Sigmoid colon (tissue), 4 donors: ENCODE measurements around the gene LY86.

Source experiments
- EP300 ChIP-seq, 4 donors: sonication (generic); formaldehyde crosslinking; IDR thresholded peaks; one replicate each; pipeline ENCODE4 v1.6.1; 2017; ENCODE audit warnings: antibody characterized with exemption in 4 of 4
- POLR2A ChIP-seq, 2 donors: fragments of 450-650 bp; IDR thresholded peaks; one replicate each; pipeline ENCODE4 v1.6.1; 2016; ENCODE audit warnings: antibody characterized with exemption in 2 of 2, mild to moderate bottlenecking in 2 of 2, moderate library complexity in 2 of 2
- POLR2AphosphoS5 ChIP-seq, 4 donors: sonication (generic); formaldehyde crosslinking; IDR thresholded peaks; one replicate each; pipeline ENCODE4 v1.6.1; 2017; ENCODE audit warnings: antibody characterized with exemption in 4 of 4
- TF ChIP-seq, protein P1 (sequence below), 4 experiments: fragments of 450-650 bp in 3 of 4; fragments of 200-600 bp in 1 of 4; IDR thresholded peaks; one replicate each; pipeline ENCODE4 v1.5.1; 2016 to 2019; ENCODE audit warnings: antibody characterized with exemption in 4 of 4, mild to moderate bottlenecking in 3 of 4, moderate library complexity in 2 of 4

DNA sequence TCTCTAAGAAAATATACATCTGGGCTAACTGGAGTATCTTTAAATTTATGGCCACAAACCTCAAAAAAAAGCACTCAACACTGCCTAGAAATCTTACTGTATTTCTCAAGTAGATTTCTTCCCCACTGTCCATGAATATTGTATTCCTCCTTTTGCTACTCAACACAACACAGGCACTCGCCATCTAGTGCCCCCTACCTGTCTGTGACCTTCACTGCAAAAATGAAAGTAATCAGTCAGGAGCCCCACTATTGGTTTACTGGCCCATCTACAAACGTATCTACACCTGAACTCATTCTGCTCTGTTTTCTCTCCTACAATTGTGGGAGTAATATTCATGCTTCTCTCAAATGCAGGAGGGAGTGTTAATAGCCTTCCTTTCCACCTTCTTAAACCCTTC, 58.3 kb downstream of the LY86 start:
- TF ChIP-seq, protein P1, sequence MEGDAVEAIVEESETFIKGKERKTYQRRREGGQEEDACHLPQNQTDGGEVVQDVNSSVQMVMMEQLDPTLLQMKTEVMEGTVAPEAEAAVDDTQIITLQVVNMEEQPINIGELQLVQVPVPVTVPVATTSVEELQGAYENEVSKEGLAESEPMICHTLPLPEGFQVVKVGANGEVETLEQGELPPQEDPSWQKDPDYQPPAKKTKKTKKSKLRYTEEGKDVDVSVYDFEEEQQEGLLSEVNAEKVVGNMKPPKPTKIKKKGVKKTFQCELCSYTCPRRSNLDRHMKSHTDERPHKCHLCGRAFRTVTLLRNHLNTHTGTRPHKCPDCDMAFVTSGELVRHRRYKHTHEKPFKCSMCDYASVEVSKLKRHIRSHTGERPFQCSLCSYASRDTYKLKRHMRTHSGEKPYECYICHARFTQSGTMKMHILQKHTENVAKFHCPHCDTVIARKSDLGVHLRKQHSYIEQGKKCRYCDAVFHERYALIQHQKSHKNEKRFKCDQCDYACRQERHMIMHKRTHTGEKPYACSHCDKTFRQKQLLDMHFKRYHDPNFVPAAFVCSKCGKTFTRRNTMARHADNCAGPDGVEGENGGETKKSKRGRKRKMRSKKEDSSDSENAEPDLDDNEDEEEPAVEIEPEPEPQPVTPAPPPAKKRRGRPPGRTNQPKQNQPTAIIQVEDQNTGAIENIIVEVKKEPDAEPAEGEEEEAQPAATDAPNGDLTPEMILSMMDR (IDR thresholded peaks at IDR 0.05): no peak
- no peak for TF ChIP-seq POLR2AphosphoS5 (IDR thresholded peaks at IDR 0.05)
- no peak for TF ChIP-seq EP300 (IDR thresholded peaks at IDR 0.05)
- no peak for TF ChIP-seq POLR2A (IDR thresholded peaks at IDR 0.05)
